HCT116 (cell line): ENCODE data around the gene MFN2. TPM values are rescaled to one million over a fixed set of nuclear protein-coding genes. Genes with fewer than 3 reads are reported as not detected.
A peak's percentile ranks its signal among the peaks of the same experiment; 100 is the strongest.

Experiments
- ATAC-seq: fragments of 200-7000 bp; cut with Tn5 transposase; 2 replicates; pipeline ENCODE4 v1.9.1; 2020; ENCODE audit warnings: mild to moderate bottlenecking, moderate library complexity
- BruUV-seq: library from RNA; stranded (reverse); fragments of 400-500 nt; replicated peaks from 2 replicates; lab custom pipeline; 2021; lab: Mats Ljungman, UMichigan
- CTCF ChIA-PET: fragments of 300-600 bp; sonication (Branson Sonifier 250); formaldehyde crosslinking; loops from one replicate; lab custom pipeline; 2021; ENCODE audit warnings: antibody characterized with exemption; lab: Charles Lee
- POLR2A ChIA-PET: fragments of 300-600, 350-600 bp; sonication (Branson Sonifier 250); formaldehyde crosslinking; loops from one replicate; lab custom pipeline; 2021; ENCODE audit warnings: antibody characterized with exemption; lab: Charles Lee
- RAD21 ChIA-PET, 2 experiments: fragments of 300-600 bp; sonication (Branson Sonifier 250); formaldehyde crosslinking; loops; one replicate each; lab custom pipeline; 2023; ENCODE audit warnings: low total read pairs in 2 of 2; ENCODE audit not compliant: uncharacterized antibody in 2 of 2, unreplicated experiment in 2 of 2, low non-redundant PET in 1 of 2; lab: Charles Lee
- DNase-seq: peaks from one replicate; pipeline ENCODE4 v3.0.0-alpha.2; 2010; ENCODE audit warnings: low read depth, low spot score
- H2AFZ ChIP-seq: fragments of 200-600 bp; shearing (Covaris generic), sonication (generic); 2 replicates; pipeline ENCODE4 v1.6.1; 2017; ENCODE audit warnings: low read depth, mixed run types, mixed read lengths, antibody characterized with exemption, low read length; ENCODE audit not compliant: poor library complexity, severe bottlenecking
- H3K27ac ChIP-seq: 2 replicates; pipeline ENCODE4 v1.5.1; 2012; ENCODE audit warnings: low read depth, low read length
- H3K27me3 ChIP-seq: fragments of 200-600 bp; sonication (generic); 2 replicates; pipeline ENCODE4 v1.6.1; 2016; ENCODE audit warnings: mixed run types, low read length, mixed read lengths; ENCODE audit not compliant: insufficient read depth
- H3K36me3 ChIP-seq, 2 experiments: fragments of 200-500 bp in 1 of 2; fragments of 200-600 bp in 1 of 2; sonication (Bioruptor generic) in 1 of 2; sonication (generic) in 1 of 2; 2 replicates each; pipeline versions ENCODE4 v1.5.1 to v1.6.1; 2014 to 2016; ENCODE audit warnings: low read length in 2 of 2, inconsistent platforms in 1 of 2, mixed read lengths in 1 of 2, mixed run types in 1 of 2; ENCODE audit not compliant: insufficient read depth in 2 of 2, control insufficient read depth in 1 of 2
- H3K4me1 ChIP-seq, 2 experiments: fragments of 200-600 bp in 1 of 2; sonication (generic) in 1 of 2; 2 replicates each; pipeline versions ENCODE4 v1.5.1 to v1.6.1; 2012 to 2017; ENCODE audit warnings: low read length in 2 of 2, inconsistent platforms in 1 of 2, mild to moderate bottlenecking in 1 of 2, mixed read lengths in 1 of 2, mixed run types in 1 of 2, moderate library complexity in 1 of 2; ENCODE audit not compliant: insufficient read depth in 2 of 2, control insufficient read depth in 1 of 2
- H3K4me2 ChIP-seq: fragments of 200-600 bp; sonication (generic); 2 replicates; pipeline ENCODE4 v1.6.1; 2017; ENCODE audit warnings: mixed run types, low read length, mixed read lengths
- H3K4me3 ChIP-seq, 2 experiments: fragments of 200-600 bp in 1 of 2; sonication (generic) in 1 of 2; replicated peaks in 1 of 2; 2 replicates each; pipeline ENCODE4 v1.5.1; 2011 to 2016; ENCODE audit warnings: low read length in 2 of 2, control low read depth in 1 of 2, low read depth in 1 of 2, mild to moderate bottlenecking in 1 of 2, mixed read lengths in 1 of 2, mixed run types in 1 of 2
- H3K79me2 ChIP-seq: fragments of 200-600 bp; sonication (generic); 2 replicates; pipeline ENCODE4 v1.6.1; 2017; ENCODE audit warnings: mild to moderate bottlenecking, mixed run types, low read length, moderate library complexity, mixed read lengths; ENCODE audit not compliant: insufficient read depth
- H3K9ac ChIP-seq: fragments of 200-600 bp; sonication (generic); 2 replicates; pipeline ENCODE4 v1.6.1; 2016; ENCODE audit warnings: low read length, mixed read lengths
- H3K9me2 ChIP-seq: fragments of 200-600 bp; sonication (generic), shearing (Covaris generic); 2 replicates; pipeline ENCODE4 v1.6.1; 2017; ENCODE audit warnings: mixed run types, mild to moderate bottlenecking, moderate library complexity; ENCODE audit not compliant: insufficient read depth
- H3K9me3 ChIP-seq, 2 experiments: fragments of 200-500 bp in 1 of 2; fragments of 200-600 bp in 1 of 2; sonication (Bioruptor generic) in 1 of 2; sonication (generic) in 1 of 2; 2 replicates each; pipeline ENCODE4 v1.6.1; 2014 to 2017; ENCODE audit warnings: low read length in 2 of 2, mixed read lengths in 2 of 2, inconsistent platforms in 1 of 2, low read depth in 1 of 2, mild to moderate bottlenecking in 1 of 2, mixed run types in 1 of 2, moderate library complexity in 1 of 2; ENCODE audit not compliant: control insufficient read depth in 1 of 2, insufficient read depth in 1 of 2
- H4K20me1 ChIP-seq: fragments of 200-600 bp; sonication (generic), shearing (Covaris generic); 2 replicates; pipeline ENCODE4 v1.6.1; 2017; ENCODE audit warnings: mixed run types, mild to moderate bottlenecking, moderate library complexity; ENCODE audit not compliant: insufficient read depth
- EGR1 ChIP-seq: IDR thresholded peaks from 2 replicates; pipeline ENCODE4 v1.6.1; 2012; ENCODE audit warnings: low read depth
- EZH2phosphoT487 ChIP-seq: fragments of 200-600 bp; IDR thresholded peaks from 2 replicates; pipeline ENCODE4 v1.6.1; 2018; ENCODE audit warnings: antibody characterized with exemption, borderline replicate concordance
- FOSL1 ChIP-seq: IDR thresholded peaks from 2 replicates; pipeline ENCODE4 v1.6.1; 2012; ENCODE audit warnings: low read depth
- JUND ChIP-seq: IDR thresholded peaks from 2 replicates; pipeline ENCODE4 v1.6.1; 2012
- POLR2A ChIP-seq: IDR thresholded peaks from 2 replicates; pipeline ENCODE4 v1.7.0; 2011; ENCODE audit warnings: borderline replicate concordance; ENCODE audit not compliant: insufficient read depth, insufficient read length; ENCODE audit errors: extremely low read depth
- POLR2AphosphoS5 ChIP-seq: IDR thresholded peaks from 2 replicates; pipeline ENCODE4 v1.6.1; 2011; ENCODE audit warnings: mild to moderate bottlenecking, low read depth, low read length, moderate library complexity
- RAD21 ChIP-seq: IDR thresholded peaks from 2 replicates; pipeline ENCODE4 v1.6.1; 2012; ENCODE audit warnings: low read depth, mild to moderate bottlenecking
- SIN3A ChIP-seq: IDR thresholded peaks from 2 replicates; pipeline ENCODE4 v1.6.1; 2012; ENCODE audit warnings: low read depth
- SP1 ChIP-seq: IDR thresholded peaks from 2 replicates; pipeline ENCODE4 v1.6.1; 2012; ENCODE audit warnings: low read depth
- ZFX ChIP-seq: fragments of 450-650 bp; IDR thresholded peaks from 2 replicates; pipeline ENCODE4 v1.6.1; 2017
- ZNF274 ChIP-seq: fragments of 200-500 bp; sonication (Bioruptor generic); IDR thresholded peaks from 2 replicates; pipeline ENCODE4 v1.6.1; 2014; ENCODE audit warnings: mild to moderate bottlenecking, low read depth, low read length, inconsistent platforms
- intact Hi-C: fragments of 100-400 bp; cut with micrococcal nuclease; formaldehyde crosslinking; loops from 2 replicates; pipeline ENCODE4 v1.10.0; 2022
- total RNA-seq: library from RNA; stranded (reverse); gene quantifications from one replicate; pipeline ENCODE4 v1.2.1, GENCODE V29; 2021; ENCODE audit not compliant: unreplicated experiment
- TF ChIP-seq, protein P1 (sequence below): IDR thresholded peaks from 2 replicates; pipeline ENCODE4 v1.6.1; 2012

MFN2 gene
- total RNA-seq, 1 experiment from 2014 or later, result 83.0 TPM

DNA sequence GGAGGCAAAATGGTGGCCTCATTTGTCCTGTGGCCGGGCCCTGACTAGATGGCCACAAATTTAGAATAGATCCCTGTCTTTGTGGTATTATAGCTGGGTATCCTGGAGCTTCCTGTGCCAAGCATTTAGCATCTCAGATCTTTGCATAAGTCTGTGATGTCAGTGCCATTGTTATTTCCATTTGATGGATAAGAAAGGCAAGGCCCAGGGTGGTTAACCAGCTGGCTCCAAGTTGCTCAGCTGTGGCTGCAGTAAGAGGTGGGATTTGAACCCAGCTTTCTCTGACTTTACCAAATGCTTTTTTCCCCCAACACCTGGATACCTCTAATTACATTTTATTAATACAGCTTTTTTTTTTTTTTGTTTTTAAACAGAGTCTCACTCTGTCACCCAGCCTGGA lies 71.1 kb downstream of the MFN2 start:
- ChIA-PET POLR2A (interaction anchor here (1.1 to 1.4 kb wide), 2 partner anchors 142 to 143 kb away, joined by 5 to 6 read pairs; no protein-coding TSS in a partner anchor), CTCF (no interaction called here), RAD21 (interaction anchor here in 1 of 2 experiments (0.7 kb wide), 1 partner anchor 200 kb away, joined by 3 read pairs; no protein-coding TSS in a partner anchor)
- DNase-seq (no peak), ATAC-seq (no peak)
- BruUV-seq, result no TSS peak
- Histone ChIP-seq H3K9me3 (no peaks in the 10 kb centered on the region), H3K79me2 (no peaks in the 10 kb centered on the region), H3K4me1 (peaks cover 11 to 19% of the 10 kb centered on the region in 2 experiments), H3K9ac (peak overlapping the region; percentile 51; the same call in 1 of the 2 replicates), H3K9me2 (no peaks in the 10 kb centered on the region), H3K36me3 (no peaks in the 10 kb centered on the region), H2AFZ (peak overlapping the region; percentile 70), H3K4me3 (no peak overlapping the region), H3K4me2 (peak overlapping the region; percentile 81), H3K27ac (peak overlapping the region; percentile 37; the same call in 1 of the 2 replicates), H3K27me3 (no peaks in the 10 kb centered on the region), H4K20me1 (no peaks in the 10 kb centered on the region)
- no peak for TF ChIP-seq SP1
- TF ChIP-seq RAD21, result no peak
- no peak for TF ChIP-seq SIN3A
- TF ChIP-seq, protein P1, sequence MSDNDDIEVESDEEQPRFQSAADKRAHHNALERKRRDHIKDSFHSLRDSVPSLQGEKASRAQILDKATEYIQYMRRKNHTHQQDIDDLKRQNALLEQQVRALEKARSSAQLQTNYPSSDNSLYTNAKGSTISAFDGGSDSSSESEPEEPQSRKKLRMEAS, result no peak
- TF ChIP-seq EGR1, result no peak
- TF ChIP-seq ZFX, result no peak
- no peak for TF ChIP-seq POLR2AphosphoS5
- intact Hi-C loops, result no loop called here

- peak; percentile 65 for DNase-seq
- Histone ChIP-seq H3K79me2 (no peaks in the 10 kb centered on the region), H3K4me1 (peaks cover 11 to 25% of the 10 kb centered on the region in 2 experiments), H3K4me3 (peak overlapping the region; percentile 6 to 41; a peak in 3 of 4 replicates), H3K36me3 (no peaks in the 10 kb centered on the region), H3K27ac (peak overlapping the region; percentile 37), H3K9ac (peak overlapping the region; percentile 51), H3K9me2 (no peaks in the 10 kb centered on the region), H4K20me1 (no peaks in the 10 kb centered on the region), H3K9me3 (no peaks in the 10 kb centered on the region), H3K4me2 (peak overlapping the region; percentile 81), H2AFZ (peak overlapping the region; percentile 70), H3K27me3 (no peaks in the 10 kb centered on the region)
- intact Hi-C loops, result no loop called here
- CTCF ChIA-PET, result interaction anchor here (1.1 kb wide), 1 partner anchor 16 kb away, joined by 3 read pairs; no protein-coding TSS in a partner anchor
- TF ChIP-seq FOSL1, result peak; percentile 91
- TF ChIP-seq POLR2A, result no peak
- TF ChIP-seq EZH2phosphoT487, result no peak
- TF ChIP-seq ZNF274, result no peak
- TF ChIP-seq JUND, result peak; percentile 87
- peak; percentile 20; the same call in 1 of the 2 replicates for TF ChIP-seq POLR2AphosphoS5
- no TSS peak for BruUV-seq
- POLR2A ChIA-PET, result interaction anchor here (1.1 to 1.4 kb wide), 2 partner anchors 142 to 144 kb away, joined by 5 to 6 read pairs; no protein-coding TSS in a partner anchor
- RAD21 ChIA-PET, result interaction anchor here in 1 of 2 experiments (0.7 kb wide), 1 partner anchor 199 kb away, joined by 3 read pairs; no protein-coding TSS in a partner anchor
- peak; percentile 98 for ATAC-seq
These were observed 71.8 kb downstream of the MFN2 start for GRCh38 chr1:12052008-12052573.
